ENCODE data around the gene CROT.
A peak's percentile ranks its signal among the peaks of the same experiment; 100 is the strongest.
"Not testable (repeated sequence)": the region's sequence is repeated elsewhere in the genome, so short reads cannot be mapped to it uniquely, and the experiment has no call there.

CROT gene, protein sequence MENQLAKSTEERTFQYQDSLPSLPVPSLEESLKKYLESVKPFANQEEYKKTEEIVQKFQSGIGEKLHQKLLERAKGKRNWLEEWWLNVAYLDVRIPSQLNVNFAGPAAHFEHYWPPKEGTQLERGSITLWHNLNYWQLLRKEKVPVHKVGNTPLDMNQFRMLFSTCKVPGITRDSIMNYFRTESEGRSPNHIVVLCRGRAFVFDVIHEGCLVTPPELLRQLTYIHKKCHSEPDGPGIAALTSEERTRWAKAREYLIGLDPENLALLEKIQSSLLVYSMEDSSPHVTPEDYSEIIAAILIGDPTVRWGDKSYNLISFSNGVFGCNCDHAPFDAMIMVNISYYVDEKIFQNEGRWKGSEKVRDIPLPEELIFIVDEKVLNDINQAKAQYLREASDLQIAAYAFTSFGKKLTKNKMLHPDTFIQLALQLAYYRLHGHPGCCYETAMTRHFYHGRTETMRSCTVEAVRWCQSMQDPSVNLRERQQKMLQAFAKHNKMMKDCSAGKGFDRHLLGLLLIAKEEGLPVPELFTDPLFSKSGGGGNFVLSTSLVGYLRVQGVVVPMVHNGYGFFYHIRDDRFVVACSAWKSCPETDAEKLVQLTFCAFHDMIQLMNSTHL

DNA sequence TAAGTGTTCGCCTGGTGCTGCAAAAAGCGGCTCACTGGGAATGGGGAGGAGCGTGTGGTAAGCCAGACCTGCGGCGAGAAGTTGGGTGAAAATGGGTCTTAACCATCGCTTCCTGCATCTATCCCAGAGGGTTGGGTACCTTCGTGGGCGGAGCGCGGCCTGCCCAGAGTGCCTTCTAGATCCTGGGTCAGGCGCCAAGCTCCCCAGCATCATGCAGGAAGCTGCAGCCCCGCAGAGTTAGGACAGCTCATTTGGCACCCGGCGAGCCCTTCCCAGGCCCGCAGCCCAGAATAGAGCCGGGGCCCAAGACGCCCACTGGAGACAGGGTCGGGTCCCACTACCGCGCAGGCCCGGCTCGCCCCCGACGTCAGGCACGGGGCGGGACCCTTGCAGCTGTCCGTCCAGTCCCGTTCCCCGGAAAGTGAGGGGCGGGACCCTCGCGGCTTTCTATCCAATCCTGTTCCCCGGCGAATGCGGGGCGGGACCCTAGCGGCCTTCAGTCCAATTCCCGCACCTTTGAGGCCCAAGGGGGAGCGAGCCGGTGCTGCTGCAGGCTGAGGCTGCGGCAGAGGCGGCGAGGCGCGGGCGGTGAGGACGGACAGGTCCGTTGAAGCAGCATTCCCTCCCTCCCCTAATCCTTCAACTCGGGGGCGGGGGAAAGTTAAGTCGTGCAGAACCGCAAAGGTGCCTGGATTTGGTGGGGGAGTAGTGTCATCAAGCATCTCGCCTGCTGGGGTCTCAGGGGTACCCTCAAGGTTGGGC lies at the start of gene CROT:
Gene CROT, plus strand, starts transcription at position 499 of the 762 bp plus-strand sequence. CDS start 3,405 bp downstream, outside the sequence.
- DNase-seq = peak; percentile 97

DNA sequence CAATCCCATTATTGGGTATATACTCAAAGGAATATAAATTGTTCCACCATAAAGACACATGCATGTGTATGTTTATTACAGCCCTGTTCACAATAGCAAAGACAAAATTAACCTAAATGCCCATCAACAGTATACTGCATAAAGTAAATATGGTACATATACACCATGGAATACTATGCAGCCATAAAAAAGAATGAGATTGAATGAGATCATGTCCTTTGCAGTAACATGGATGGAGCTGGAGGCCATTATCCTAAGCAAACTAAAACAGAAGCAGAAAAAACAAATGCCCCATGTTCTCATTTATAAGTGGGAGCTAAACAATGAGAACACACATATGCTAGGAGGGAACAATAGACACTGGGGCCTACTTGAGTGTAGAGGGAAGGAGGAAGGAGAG lies 44.7 kb upstream of the CROT start:
- no peak for DNase-seq

DNA sequence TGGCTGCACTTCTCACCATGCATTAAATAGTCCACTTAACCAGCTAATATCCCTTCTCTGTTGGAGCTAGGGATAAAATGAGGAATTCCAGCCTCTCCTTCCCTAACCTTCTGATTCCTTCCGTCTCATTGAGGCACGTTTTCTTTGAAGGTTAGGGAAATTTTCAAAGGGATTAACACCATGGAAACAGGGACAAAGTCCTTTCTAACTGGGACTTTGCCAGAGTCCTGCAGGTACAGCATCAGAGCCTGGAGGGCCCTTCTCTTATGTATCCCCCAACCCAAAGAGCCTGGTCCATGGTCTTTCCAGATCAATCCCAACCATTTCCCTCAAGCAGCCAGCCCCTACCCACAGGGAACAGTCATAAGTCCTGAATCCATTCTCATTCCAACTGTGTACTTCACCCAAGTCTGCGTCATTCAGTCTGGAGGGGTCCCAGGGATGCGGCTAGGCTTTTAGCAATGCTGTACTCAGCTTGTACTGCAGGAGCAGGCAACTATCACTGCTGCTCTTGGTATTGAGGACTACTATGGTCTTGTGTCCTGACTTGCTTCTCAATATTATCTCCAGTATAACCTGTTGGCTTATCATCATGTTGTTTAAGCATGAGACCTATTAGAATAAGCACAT lies 34.6 kb upstream of the CROT start:
- DNase-seq = no peak

DNA sequence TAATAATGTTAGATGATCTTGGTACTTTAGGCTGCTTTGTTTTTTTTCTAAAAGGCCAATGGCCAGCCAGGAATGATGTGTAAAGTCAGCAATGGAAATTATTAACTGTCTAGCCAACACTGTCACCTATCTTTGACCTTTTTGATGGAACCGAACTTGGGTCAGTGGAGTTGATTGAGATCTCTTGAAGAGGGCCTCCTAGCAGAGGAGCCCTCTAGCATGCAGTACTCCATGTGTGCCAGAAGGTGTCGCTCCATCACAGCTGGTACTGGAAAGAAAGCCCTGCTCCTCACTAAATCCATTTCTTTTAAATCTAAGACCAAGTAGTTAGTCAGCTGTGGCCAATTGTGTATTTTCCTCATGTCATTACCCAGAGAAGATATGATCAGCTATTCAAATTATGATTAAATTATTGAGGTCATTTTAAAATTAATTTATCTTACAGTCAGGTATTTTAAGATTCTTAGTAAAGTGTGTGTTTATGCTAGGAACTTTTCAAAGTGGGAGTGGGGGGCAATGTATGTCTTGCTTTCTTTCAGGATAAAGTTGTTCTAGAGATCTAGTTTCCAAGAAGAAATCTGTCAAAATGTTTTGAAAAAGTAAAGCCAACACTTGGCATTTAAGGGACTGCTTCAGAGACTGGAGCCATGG lies 33.1 kb upstream of the CROT start:
- peak; percentile 64 for DNase-seq

DNA sequence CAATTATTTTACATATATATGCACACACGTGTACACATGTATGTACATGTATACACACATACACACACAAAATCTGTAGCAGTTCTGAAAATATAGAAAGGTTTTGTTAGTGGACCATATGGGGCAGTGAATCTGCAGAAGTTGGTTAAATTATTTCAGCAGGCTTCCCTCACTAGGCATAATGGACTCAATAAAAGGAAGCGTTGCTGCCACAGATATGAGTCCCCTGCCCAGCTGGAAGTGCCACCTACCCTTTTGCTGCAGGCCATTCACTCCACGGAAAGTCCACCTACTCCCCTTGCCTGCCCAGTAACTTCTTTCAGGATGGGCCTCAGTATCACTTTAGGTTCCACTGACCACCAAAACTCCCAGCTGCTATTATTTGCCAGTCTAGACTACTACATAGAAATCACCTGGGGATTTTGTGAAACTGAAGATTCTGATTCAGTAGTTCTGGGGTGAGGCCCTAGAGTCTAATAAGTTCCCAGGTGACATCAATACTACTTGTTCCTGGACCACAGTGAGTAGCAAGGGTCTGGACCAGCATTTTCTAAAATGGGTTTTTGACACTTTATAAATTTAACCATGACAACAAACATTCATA lies 29.3 kb upstream of the CROT start:
- DNase-seq = no peak

DNA sequence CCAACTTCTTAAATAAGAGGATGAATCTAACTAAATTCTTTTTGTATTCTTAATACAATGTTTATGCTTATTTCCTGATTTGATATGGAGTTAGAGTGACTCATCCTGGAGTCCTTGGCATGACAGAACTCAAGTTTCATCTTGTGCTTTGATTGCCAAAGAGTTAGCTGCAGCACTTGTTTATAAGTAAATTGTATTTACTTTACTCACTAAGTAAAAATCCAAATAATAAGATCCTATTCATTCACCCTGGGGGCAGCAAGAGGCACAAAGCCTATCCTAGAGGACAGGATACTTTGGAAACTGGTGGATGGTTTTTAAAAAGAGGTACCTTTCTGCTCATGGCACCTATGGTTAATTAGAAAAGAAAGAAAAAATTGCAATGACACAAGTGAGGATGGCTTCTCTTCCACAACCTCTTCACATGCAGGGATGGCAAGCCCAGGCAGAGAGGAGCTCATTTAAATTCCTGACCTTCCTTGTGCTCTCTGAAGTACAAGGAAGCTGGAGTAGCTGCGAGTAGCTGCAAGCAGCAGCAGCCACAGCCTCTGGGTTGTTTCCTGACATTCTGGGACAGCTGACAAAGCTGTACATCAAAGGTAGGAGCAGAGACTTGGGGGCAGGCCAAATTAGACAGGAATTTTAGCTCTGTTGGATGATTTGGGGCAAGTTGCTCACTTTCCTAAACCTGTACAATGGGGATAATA lies 28.5 kb upstream of the CROT start:
- DNase-seq = peak; percentile 2

DNA sequence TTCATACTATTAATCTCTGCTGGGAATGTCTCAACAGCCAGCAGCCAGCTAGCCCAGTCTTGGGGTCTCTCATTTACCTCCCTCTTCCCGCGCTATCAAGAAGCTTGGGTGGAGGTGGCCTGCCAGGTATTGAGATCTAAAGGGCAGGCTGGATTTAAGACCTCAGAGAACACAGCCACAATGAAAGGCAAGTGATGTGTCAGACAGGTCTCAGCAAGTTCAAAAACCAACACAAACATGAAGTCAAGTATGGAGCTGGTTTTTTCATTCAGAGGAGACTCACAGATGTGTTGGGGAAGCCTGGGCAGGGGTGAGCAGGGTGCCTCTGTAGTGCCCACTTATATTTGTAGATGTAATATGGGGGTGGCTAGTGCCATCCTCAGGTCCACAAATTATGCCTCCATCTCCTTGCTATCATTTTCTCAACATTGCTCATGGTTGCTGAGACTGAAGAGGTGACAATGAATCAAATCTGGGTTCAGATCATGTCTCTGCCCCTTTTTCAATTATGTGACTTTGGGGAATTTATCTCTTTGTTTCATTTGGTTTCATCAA lies 27.7 kb upstream of the CROT start:
- DNase-seq = no peak

DNA sequence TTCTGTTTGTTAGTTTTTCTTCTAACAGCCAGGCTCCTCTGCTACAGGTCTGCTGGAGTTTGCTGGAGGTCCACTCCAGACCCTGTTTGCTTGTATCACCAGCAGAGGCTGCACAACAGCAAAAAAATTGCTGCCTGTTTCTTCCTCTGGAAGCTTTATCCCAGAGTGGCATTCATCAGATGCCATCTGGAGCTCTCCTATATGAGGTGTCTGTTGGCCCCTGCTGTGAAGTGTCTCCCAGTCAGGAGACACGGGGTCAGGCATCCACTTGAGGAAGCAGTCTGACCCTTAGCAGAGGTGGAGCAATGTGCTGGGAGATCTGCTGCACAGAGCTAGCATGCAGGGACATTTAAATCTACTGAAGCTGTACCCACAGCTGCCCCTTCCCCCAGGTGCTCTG lies 26.7 kb upstream of the CROT start:
- DNase-seq = no peak

DNA sequence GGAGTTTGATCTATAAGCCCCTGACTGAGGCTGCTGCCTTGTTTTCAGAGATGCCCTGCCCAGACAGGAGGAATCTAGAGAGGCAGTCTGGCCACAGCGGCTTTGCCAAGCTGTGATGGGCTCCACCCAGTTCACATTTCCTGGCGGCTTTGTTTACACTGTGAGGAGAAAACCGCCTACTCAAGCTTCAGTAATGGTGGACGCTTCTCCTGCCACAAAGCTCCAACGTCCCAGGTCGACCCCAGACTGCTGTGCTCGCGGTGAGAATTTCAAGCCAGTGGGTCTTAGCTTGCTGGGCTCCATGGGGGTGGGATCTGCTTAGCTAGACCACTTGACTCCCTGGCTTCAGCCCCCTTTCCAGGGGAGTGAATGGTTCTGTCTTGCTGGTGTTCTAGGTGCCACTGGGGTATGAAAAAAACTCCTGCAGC lies 26.3 kb upstream of the CROT start:
- DNase-seq = not testable (repeated sequence)

DNA sequence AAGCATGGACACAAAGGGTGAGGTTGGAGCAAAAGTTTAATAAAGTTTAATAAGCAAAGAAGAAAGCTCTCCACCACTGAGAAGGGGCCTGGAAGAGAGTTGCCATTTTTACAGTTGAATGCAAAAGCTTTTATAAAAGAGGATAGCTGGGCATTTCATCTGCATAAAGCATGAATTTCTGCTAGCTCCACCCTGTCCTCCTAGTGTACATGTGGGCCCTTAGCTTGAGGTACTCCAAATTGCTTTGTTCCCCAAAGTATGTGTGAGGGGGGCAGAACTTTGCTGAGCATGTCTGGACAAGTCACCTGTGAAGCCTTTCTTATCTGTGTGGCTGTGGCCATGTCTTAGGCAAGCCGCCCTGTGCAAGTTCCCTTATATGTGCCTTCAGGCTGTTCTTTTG lies 22.6 kb upstream of the CROT start:
- DNase-seq = no peak

DNA sequence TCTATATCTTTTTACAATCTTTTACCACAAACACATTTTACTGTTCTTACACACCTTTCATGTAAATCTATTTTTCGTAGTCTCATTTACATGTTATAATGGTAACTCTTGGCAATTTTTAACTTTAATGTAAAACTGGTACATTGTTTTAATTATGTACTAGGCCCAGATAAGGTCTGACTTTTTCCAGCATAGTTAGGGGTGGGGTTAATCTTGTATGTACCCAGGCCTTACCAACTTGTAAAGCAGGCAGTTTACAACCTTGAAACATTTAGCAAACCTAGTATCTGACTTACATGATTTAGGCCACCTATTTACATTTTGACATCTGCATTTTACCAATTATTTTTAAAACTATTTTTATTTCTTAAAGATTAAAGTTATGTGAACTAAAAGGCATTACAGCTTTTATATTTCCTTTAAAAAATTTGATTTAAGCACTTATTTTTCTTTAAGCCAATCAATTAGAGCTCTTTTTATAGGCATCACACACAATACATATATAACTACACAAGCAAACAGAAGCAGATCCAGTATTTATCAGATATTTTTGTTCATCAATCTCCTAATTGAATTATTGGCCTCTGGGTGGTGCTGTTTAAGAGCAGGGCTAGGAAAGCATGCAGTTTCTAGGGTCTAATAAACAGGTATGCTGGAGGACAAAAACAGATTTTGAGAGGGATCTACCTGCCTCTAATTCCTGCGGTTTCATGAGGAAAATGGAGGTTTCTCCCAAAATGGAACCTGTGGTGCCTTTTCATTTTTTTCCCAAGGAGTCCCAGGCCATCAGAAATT lies 19.7 kb upstream of the CROT start:
- no peak for DNase-seq

DNA sequence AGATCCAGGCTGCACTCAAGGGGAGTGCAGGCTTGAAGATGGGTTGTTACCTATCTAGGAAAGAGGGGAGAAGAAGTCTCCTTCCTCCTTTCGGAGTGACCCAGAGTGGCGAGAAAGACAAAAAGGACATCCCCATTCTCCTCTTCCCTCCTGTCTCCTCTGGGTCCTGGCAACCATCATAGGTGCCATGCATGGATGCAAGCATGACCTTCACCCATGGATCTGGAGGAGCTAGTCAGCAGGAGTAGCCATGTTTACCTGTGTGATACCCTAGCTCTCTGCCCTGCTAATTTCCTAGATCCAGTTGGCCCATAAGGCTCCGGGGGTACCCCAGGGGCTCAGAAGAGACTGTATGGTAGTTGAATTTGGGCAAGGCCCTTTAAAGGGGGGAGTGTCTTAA lies 17.2 kb upstream of the CROT start:
- DNase-seq = no peak

DNA sequence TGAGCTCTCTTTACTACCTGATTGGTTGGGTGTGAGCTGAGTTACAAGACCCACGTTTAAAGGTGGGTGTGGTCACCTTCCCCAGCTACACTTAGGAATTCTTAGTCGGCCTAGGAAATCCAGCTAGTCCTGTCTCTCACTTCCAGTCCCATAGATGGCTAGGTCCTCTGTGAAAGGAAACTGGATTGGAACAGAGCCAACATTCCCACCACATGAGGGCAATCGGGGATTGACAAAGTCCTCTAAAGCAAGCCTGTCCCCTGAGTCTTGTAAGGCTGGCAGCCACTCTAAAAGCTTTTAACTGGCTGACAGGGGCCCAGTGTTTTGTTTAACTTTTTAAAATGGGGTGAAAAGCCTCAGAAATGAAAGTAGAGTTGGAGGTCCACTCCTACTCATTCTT lies 15.1 kb upstream of the CROT start:
- no peak for DNase-seq

DNA sequence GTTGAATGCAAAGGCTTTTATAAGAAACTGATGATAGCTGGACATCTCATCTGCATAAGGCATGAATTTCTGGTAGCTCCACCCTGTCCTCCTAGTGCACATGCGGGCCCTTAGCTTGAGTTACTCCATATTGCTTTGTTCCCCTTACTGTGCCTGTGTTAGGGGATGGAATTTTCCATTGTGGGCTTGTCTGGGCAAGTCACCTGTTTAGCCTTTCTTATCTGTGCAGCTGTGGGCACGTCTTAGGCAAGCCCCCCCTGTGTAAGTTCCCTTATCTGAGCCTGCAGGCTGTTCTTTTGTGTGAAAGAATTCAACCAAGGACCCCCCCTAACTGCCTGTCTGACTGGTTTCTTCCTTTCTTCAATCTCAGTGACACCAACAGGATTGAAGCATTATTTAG lies 14.5 kb upstream of the CROT start:
- DNase-seq = no peak

DNA sequence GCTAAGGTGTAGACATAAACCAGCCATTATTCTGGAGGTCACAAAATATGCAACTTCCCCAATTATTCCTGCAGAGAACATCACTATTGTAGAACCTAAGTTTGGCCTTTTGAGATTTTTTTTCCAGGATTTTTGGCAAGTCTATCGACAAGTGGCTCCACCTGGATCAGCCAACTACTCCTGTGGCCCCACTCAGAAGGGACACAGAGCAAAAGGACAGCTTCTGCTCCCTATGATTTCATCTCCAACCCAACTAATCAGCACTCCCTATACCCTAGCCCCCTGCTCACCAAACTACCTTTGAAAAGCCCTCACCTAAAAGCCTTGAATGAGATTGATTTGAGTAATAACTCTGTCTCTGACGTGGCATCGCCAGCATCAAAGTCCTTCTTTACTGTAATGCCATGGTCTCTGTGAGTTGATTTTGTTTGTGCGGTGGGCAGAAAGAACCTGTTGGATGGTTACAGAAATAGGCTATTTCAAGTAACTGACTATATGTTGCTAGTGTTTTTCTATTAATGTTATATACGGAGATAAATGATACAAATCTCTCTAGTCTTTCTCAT lies 13.7 kb upstream of the CROT start:
- DNase-seq = no peak

DNA sequence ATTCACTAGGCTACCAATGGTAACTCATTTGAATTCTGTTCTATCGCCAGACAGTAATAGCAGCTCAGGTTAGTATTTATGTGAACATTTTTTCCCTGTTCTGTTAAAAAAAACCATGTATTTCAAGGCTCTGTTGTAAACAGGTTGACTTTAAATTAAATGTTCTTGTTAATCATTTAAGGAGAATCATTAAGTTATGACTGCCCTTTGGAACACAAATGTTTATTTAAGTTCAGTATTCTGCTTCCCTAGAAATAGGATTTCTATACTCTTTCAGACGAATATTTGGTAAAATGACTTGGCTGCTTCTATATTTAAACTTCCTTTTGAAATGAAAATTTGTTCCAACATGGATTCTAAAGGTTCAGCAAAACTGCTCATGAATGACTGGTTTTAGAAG lies 13.1 kb upstream of the CROT start:
- no peak for DNase-seq

DNA sequence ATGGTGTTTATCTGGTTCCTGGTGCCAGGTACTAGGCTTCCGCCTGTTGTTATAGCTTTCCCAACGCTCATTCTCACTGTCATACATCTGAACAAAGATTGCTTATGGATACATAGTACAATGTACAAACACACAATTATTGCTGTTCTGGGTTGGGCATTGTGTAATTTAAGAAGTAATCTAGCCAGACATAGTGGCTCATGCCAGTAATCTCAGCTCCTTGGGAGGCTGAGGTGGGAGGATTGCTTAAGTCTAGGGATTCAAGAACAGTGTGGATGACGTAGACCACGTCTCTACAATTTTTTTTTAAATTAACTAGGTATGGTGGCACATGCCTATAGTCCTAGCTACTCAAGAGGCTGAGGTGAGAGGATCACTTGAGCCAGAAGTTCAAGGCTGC lies 9.3 kb upstream of the CROT start:
- no peak for DNase-seq

DNA sequence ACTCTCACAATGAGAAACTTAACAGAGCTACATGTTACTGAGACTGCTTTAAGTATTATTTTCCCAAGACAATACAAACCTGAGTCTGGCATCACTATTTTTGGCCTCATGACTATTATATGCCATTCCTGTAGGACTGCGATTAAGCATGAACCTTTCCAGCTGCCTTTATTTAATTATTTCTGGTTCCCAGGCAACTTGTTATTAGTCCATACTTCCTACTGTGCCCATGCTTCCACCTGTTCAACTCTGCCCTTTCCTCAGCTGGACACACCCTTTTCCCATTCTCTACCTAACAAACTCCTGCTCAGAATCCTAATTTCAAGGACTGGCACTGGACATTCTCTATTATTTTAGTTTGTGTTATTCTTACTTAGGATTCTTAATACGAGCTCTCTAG lies 8.1 kb upstream of the CROT start:
- no peak for DNase-seq

DNA sequence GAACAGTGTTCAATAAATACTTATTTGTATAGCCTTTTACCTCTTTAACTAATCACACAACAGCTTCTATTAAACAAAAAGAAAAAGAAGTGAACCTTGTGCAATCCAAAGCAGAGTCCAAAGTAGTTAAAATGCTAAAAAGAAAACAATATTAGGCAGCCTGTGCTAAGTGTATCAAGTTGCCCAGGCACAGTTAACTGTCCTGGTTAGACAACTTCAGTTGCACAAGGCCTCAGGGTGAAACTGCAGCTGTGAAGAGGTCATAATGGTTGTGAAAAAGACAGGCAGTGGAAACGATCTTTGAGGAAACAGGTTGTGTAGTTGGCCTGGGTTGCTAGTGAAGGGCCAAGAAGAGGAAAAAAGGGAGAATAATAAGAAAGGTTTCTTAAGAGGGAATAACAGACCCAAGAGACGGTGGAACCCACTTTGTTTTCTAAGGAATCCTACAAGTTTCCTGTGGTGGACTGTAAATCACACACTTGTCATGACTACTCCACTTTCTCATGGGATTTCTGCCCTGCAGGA lies 6.0 kb upstream of the CROT start:
- DNase-seq = no peak

DNA sequence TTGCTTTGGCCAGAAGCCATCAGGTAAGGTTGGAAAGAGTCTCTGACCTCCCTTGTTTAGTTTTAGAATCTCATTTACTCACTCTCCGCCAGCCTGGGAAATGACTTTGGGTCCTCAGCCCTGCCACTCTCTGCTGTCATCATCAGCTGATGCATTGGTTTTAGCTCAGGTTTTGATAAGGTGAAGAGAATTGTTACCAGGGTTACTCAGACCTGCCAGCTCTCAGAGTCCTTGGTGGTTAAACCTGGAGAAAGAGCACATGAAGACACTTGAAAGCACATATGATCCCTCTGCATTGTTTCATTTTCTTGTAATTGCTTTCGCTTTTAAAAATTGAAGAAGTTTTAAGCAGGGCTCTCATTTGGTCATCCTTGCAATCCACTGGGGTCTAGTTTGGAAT lies 4.0 kb upstream of the CROT start:
- DNase-seq = no peak

Data from midbrain (tissue), 1 donor.